ENCODE results near the gene DENND6B. TPM values are rescaled to one million over a fixed set of nuclear protein-coding genes. Genes with fewer than 3 reads are reported as not detected.

Gene DENND6B
- total RNA-seq, 2 donors from 2014 or later: 9.6 to 19.6 TPM

GRCh38 chr22:50302564-50302963 is 24.2 kb downstream of the DENND6B start:
- H3K27ac ChIP-seq: peak overlapping the region; percentile 91 to 94
- no peak overlapping the region for H3K4me3 ChIP-seq
- no peak for DNase-seq (ENCODE audit: low spot score)
- H3K27me3 ChIP-seq (replicated peaks; ENCODE audit: insufficient read depth): no peaks in the 10 kb centered on the region
- no peaks in the 10 kb centered on the region for H3K9me3 ChIP-seq
- H3K4me1 ChIP-seq (replicated peaks): peaks cover 64% of the 10 kb centered on the region
- intact Hi-C loops (cut with DNase I): no loop called here
- TF ChIP-seq CTCF (IDR thresholded peaks at IDR 0.05): no peak
- no peak for TF ChIP-seq POLR2AphosphoS5 (IDR thresholded peaks at IDR 0.05)
- no peak for TF ChIP-seq POLR2A (IDR thresholded peaks at IDR 0.05)
- whole genome bisulfite sequencing: 44% methylated on average over 5 of the region's 5 CpGs
- H3K36me3 ChIP-seq: no peaks in the 10 kb centered on the region

GRCh38 chr22:50302041-50302541 is 24.7 kb downstream of the DENND6B start:
- Histone ChIP-seq H3K4me1 (replicated peaks) (peaks cover 69% of the 10 kb centered on the region), H3K27me3 (replicated peaks; ENCODE audit: insufficient read depth) (no peaks in the 10 kb centered on the region), H3K9me3 (no peaks in the 10 kb centered on the region), H3K27ac (peak overlapping the region; percentile 91 to 94), H3K36me3 (no peaks in the 10 kb centered on the region), H3K4me3 (peak overlapping the region in 1 of 2 donors; percentile 15)
- intact Hi-C loops (cut with DNase I): no loop called here
- no peak for DNase-seq (ENCODE audit: low spot score)
- 19% methylated on average over 9 of the region's 9 CpGs for WGBS
- no peak for TF ChIP-seq POLR2A (IDR thresholded peaks at IDR 0.05)
- no peak for TF ChIP-seq POLR2AphosphoS5 (IDR thresholded peaks at IDR 0.05)
- TF ChIP-seq CTCF (IDR thresholded peaks at IDR 0.05): no peak

GRCh38 chr22:50301581-50301991 is 25.2 kb downstream of the DENND6B start:
- 31% methylated on average over 16 of the region's 17 CpGs for WGBS
- H3K4me3 ChIP-seq: peak overlapping the region in 1 of 2 donors; percentile 15
- no peak for DNase-seq (ENCODE audit: low spot score)
- no peaks in the 10 kb centered on the region for H3K9me3 ChIP-seq
- peak overlapping the region; percentile 91 to 94 for H3K27ac ChIP-seq
- no peaks in the 10 kb centered on the region for H3K27me3 ChIP-seq (replicated peaks; ENCODE audit: insufficient read depth)
- TF ChIP-seq POLR2AphosphoS5 (IDR thresholded peaks at IDR 0.05): no peak
- TF ChIP-seq POLR2A (IDR thresholded peaks at IDR 0.05): no peak
- intact Hi-C loops (cut with DNase I): no loop called here
- peaks cover 74% of the 10 kb centered on the region for H3K4me1 ChIP-seq (replicated peaks)
- H3K36me3 ChIP-seq: no peaks in the 10 kb centered on the region

- peak overlapping the region in 1 of 2 donors; percentile 91 for H3K27ac ChIP-seq
- no peak for DNase-seq (ENCODE audit: low spot score)
- 81% methylated on average over 14 of the region's 14 CpGs for WGBS
These were observed 26.1 kb downstream of the DENND6B start for GRCh38 chr22:50300620-50301257.

More at GRCh38 chr22:50300620-50301257, 26.1 kb downstream of the DENND6B start:
- TF ChIP-seq CTCF (IDR thresholded peaks at IDR 0.05): no peak
- TF ChIP-seq POLR2A (IDR thresholded peaks at IDR 0.05): no peak
- no peak for TF ChIP-seq POLR2AphosphoS5 (IDR thresholded peaks at IDR 0.05)
- H3K9me3 ChIP-seq: no peaks in the 10 kb centered on the region
- H3K27me3 ChIP-seq (replicated peaks; ENCODE audit: insufficient read depth): no peaks in the 10 kb centered on the region
- no peaks in the 10 kb centered on the region for H3K36me3 ChIP-seq
- intact Hi-C loops (cut with DNase I): no loop called here
- H3K4me1 ChIP-seq (replicated peaks): peaks cover 75% of the 10 kb centered on the region
- H3K4me3 ChIP-seq: no peak overlapping the region
